Kidney epithelial cell (primary cell): ENCODE measurements around the gene UBXN6. TPM values are rescaled to one million over a fixed set of nuclear protein-coding genes. Genes with fewer than 3 reads are reported as not detected.

Experiments
- DNase-seq: peaks from one replicate; pipeline ENCODE4 v3.0.0-alpha.2; 2010; ENCODE audit warnings: low read depth
- H3K27me3 ChIP-seq: 2 replicates; pipeline ENCODE4 v1.6.0; 2011; ENCODE audit warnings: low read length; ENCODE audit not compliant: control insufficient read depth, insufficient read depth
- H3K36me3 ChIP-seq: 2 replicates; pipeline ENCODE4 v1.5.1; 2011; ENCODE audit warnings: low read length; ENCODE audit not compliant: control insufficient read depth, insufficient read depth
- H3K4me3 ChIP-seq: 2 replicates; pipeline ENCODE4 v1.5.1; 2011; ENCODE audit warnings: low read depth, mild to moderate bottlenecking, control low read depth, low read length
- total RNA-seq: library from RNA; depleted of rRNA; stranded (reverse); fragments of >200 nt; gene quantifications from 2 replicates; pipeline ENCODE4 v1.2.3, GENCODE V29; 2015
- TF ChIP-seq, protein P1 (sequence below): IDR thresholded peaks from 2 replicates; pipeline ENCODE4 v1.5.1; 2011; ENCODE audit warnings: mild to moderate bottlenecking, moderate library complexity, low read length, control low read depth, inconsistent platforms; ENCODE audit not compliant: insufficient read depth, poor library complexity, severe bottlenecking

UBXN6 gene
- total RNA-seq, 1 donor from 2014 or later: 62.3 TPM

DNA sequence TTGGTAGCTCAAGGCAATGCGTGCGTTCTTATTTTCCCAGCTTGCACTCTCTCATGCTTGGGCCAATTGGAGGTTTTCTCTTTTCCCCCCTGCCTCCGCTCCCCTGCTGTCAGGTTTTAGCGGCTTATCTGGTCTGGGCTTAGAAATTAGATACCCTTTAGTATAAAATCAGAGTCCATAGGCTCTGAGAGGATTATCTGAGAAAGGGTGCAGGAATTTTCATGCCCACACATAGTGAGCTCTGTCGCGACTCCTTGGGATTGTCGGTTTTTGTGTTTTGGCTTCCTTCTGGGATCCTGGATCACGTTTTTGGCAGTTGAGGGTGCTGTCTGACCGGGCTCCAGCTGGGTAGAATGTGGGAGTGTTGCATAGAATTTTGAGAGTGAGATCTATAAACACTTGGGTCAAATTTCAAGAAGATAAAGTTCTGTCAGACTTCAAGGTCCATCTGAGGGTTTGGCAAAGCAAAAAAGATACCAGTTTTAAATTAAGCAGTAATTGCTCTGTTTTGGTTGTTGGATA, 42.7 kb downstream of the UBXN6 start:
- TF ChIP-seq, protein P1, sequence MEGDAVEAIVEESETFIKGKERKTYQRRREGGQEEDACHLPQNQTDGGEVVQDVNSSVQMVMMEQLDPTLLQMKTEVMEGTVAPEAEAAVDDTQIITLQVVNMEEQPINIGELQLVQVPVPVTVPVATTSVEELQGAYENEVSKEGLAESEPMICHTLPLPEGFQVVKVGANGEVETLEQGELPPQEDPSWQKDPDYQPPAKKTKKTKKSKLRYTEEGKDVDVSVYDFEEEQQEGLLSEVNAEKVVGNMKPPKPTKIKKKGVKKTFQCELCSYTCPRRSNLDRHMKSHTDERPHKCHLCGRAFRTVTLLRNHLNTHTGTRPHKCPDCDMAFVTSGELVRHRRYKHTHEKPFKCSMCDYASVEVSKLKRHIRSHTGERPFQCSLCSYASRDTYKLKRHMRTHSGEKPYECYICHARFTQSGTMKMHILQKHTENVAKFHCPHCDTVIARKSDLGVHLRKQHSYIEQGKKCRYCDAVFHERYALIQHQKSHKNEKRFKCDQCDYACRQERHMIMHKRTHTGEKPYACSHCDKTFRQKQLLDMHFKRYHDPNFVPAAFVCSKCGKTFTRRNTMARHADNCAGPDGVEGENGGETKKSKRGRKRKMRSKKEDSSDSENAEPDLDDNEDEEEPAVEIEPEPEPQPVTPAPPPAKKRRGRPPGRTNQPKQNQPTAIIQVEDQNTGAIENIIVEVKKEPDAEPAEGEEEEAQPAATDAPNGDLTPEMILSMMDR: no peak
- Histone ChIP-seq H3K27me3 (no peaks in the 10 kb centered on the region), H3K36me3 (no peaks in the 10 kb centered on the region), H3K4me3 (no peak overlapping the region)
- DNase-seq: no peak

DNA sequence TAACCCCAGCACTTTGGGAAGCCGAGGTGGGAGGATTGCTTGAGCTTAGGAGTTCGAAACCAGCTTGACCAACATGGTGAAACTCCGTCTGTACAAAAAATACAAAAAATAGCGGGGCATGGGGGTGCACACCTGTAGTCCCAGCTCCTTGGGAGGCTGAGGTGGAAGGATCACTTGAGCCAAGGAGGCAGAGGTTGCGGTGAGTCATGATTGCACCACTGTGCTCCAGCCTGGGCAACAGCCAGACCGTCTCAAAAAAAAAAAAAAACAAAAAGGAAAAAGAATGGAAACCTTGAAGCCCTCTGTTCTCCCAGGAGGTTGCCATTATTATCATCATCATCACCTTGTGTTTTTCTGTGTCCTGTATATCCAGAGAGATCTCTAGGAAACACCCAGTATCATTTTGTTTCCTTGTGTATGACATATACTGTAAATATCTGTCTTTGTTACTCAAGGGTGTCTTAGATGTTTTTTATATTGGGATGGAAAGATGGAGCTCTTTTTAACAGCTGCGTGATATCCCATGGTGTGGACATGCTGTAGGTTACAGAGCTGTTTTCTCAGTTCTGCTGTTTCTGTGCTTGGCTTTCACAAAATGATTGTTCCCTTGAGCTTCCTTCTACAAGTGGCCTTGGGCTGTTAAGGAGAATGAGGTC, 43.3 kb downstream of the UBXN6 start:
- H3K27me3 ChIP-seq: no peaks in the 10 kb centered on the region
- H3K36me3 ChIP-seq: peaks cover 1% of the 10 kb centered on the region
- no peak overlapping the region for H3K4me3 ChIP-seq
- TF ChIP-seq, protein P1: no peak
- no peak for DNase-seq

DNA sequence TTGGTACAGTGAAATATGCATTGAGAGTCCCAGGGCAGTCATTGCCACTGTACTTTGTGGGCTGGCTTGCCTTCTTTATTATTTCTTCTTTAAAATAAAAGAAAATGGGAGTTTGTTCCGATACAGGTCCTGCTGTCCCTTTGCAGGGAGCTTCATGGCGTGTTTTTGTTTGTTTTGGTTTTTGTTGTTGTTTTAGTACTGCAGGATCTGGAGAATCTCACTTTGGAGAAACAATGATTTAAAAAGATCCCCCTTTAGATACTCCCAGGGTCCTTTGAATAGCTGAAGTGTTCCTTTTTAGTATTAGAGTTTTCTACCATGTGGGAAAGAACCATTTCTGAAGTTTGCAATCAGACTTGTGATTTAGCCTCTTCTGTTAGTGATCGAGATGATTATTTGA, 44.0 kb downstream of the UBXN6 start:
- no peak for DNase-seq
- H3K36me3 ChIP-seq: peaks cover 1% of the 10 kb centered on the region
- TF ChIP-seq, protein P1: no peak
- H3K27me3 ChIP-seq: no peaks in the 10 kb centered on the region
- H3K4me3 ChIP-seq: no peak overlapping the region

DNA sequence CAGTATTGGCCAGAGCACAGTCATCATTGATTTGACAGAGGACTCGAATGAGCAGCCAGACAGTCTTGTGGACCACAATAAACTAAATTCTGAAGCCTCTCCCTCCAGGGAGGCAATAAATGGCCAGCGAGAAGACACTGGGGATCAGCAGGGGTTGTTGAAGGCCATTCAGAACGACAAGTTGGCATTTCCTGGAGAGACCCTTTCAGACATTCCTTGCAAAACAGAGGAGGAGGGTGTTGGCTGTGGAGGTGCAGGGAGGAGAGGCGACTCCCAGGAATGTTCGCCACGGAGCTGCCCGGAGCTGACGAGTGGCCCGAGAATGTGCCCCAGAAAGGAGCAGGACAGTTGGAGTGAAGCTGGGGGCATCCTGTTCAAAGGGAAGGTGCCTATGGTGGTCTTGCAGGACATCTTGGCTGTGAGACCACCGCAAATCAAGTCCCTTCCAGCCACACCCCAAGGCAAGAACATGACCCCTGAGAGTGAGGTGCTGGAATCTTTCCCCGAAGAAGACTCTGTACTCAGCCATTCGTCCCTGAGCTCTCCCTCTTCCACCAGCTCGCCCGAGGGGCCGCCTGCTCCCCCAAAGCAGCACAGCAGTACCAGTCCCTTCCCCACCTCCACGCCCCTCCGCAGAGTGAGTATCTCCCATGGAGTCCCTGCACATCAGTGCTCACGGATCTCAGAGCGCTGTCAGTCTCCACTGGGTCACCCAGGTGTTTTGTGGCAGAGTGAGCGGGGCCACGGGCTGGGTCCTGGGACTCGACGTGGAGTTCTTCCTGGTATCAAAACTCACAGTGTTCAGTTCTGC, 48.3 kb downstream of the UBXN6 start:
- no peak for DNase-seq
- peaks cover 1% of the 10 kb centered on the region for H3K36me3 ChIP-seq
- no peaks in the 10 kb centered on the region for H3K27me3 ChIP-seq
- TF ChIP-seq, protein P1: no peak
- H3K4me3 ChIP-seq: no peak overlapping the region

DNA sequence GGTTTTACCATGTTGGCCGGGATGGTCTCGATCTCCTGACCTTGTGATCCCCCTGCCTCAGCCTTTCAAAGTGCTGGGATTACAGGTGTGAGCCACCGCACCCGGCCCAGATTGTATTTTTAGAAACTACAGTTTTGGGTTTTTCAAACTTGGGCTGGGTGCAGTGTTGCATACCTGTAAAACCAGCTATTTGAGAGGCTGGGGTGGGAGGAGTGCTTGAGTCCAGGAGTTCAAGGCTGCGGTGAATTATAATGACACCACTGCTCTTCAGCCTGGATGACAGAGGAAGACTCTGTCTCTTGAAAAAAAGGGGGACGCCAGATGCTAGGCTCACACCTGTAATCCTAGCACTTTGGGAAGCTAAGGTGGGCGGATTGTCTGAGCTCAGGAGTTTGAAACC, 51.0 kb downstream of the UBXN6 start:
- no peak for DNase-seq
- H3K36me3 ChIP-seq: peaks cover 1% of the 10 kb centered on the region
- no peak overlapping the region for H3K4me3 ChIP-seq
- H3K27me3 ChIP-seq: no peaks in the 10 kb centered on the region
- TF ChIP-seq, protein P1: no peak
